ENCODE measurements around the gene LHFPL6.

- TF ChIP-seq TCF12 (IDR thresholded peaks at IDR 0.05; ENCODE audit: low read depth) = no peak
- TF ChIP-seq TAF1 (IDR thresholded peaks at IDR 0.05; ENCODE audit: low read depth) = no peak
- no peak for TF ChIP-seq RAD21 (IDR thresholded peaks at IDR 0.05; ENCODE audit: low read depth)
- TF ChIP-seq YY1 (IDR thresholded peaks at IDR 0.05; ENCODE audit: low read depth) = no peak
- TF ChIP-seq EP300 (IDR thresholded peaks at IDR 0.05; ENCODE audit: borderline replicate concordance) = no peak
Measured at GRCh38 chr13:39641645-39642044, 38.7 kb upstream of the LHFPL6 start.
